Nephron progenitor cell (in vitro differentiated cells): ENCODE results near the gene ATXN3.

Experiments
- DNase-seq: peaks from one replicate; pipeline ENCODE4 v3.0.0; 2021
- H3K27ac Mint-ChIP-seq: 2 replicates; pipeline ENCODE4 v1.8.0; 2021; ENCODE audit warnings: mild to moderate bottlenecking, moderate library complexity, mixed read lengths
- H3K27me3 Mint-ChIP-seq: 2 replicates; pipeline ENCODE4 v1.8.0; 2021; ENCODE audit warnings: mild to moderate bottlenecking, low read depth, mixed read lengths; ENCODE audit not compliant: poor library complexity
- H3K36me3 Mint-ChIP-seq: 2 replicates; pipeline ENCODE4 v1.8.0; 2021; ENCODE audit warnings: low read depth, mixed read lengths
- H3K4me1 Mint-ChIP-seq: 2 replicates; pipeline ENCODE4 v1.8.0; 2021; ENCODE audit warnings: mixed read lengths
- H3K4me3 Mint-ChIP-seq: 2 replicates; pipeline ENCODE4 v1.8.0; 2021; ENCODE audit warnings: mild to moderate bottlenecking, moderate library complexity, mixed read lengths
- H3K9me3 Mint-ChIP-seq: 2 replicates; pipeline ENCODE4 v1.8.0; 2021; ENCODE audit warnings: mild to moderate bottlenecking, moderate library complexity, mixed read lengths
- CTCF ChIP-seq: fragments of 200-600 bp; sonication (generic); IDR thresholded peaks from 2 replicates; pipeline ENCODE4 v1.5.0; 2021; ENCODE audit warnings: antibody characterized with exemption

The ATXN3 gene

GRCh38 chr14:92033433-92033832 lies 72.9 kb downstream of the ATXN3 start:
- Mint-ChIP-seq H3K4me1 (peaks cover 18% of the 10 kb centered on the region), H3K9me3 (peaks cover 13% of the 10 kb centered on the region), H3K4me3 (no peak overlapping the region), H3K27ac (no peak overlapping the region), H3K27me3 (no peaks in the 10 kb centered on the region), H3K36me3 (peaks cover 69% of the 10 kb centered on the region)
- no peak for TF ChIP-seq CTCF
- no peak for DNase-seq

- Mint-ChIP-seq H3K27me3 (no peaks in the 10 kb centered on the region), H3K36me3 (peaks cover 44% of the 10 kb centered on the region), H3K4me3 (no peak overlapping the region), H3K9me3 (no peaks in the 10 kb centered on the region), H3K4me1 (no peaks in the 10 kb centered on the region), H3K27ac (peak overlapping the region; percentile 86)
- TF ChIP-seq CTCF, result no peak
- no peak for DNase-seq
Observed at GRCh38 chr14:92026548-92027190, 79.7 kb downstream of the ATXN3 start.

- no peaks in the 10 kb centered on the region for H3K9me3 Mint-ChIP-seq
- no peak overlapping the region for H3K4me3 Mint-ChIP-seq
- H3K27ac Mint-ChIP-seq, result no peak overlapping the region
- no peak for DNase-seq
- H3K4me1 Mint-ChIP-seq, result no peaks in the 10 kb centered on the region
- H3K27me3 Mint-ChIP-seq, result no peaks in the 10 kb centered on the region
- no peak for TF ChIP-seq CTCF
- H3K36me3 Mint-ChIP-seq, result peaks cover 27% of the 10 kb centered on the region
Observed at GRCh38 chr14:92022036-92022435, 84.3 kb downstream of the ATXN3 start.

- H3K4me3 Mint-ChIP-seq, result no peak overlapping the region
- peaks cover 28% of the 10 kb centered on the region for H3K36me3 Mint-ChIP-seq
- no peak for TF ChIP-seq CTCF
- no peak overlapping the region for H3K27ac Mint-ChIP-seq
- no peaks in the 10 kb centered on the region for H3K4me1 Mint-ChIP-seq
- no peak for DNase-seq
- H3K27me3 Mint-ChIP-seq, result no peaks in the 10 kb centered on the region
- no peaks in the 10 kb centered on the region for H3K9me3 Mint-ChIP-seq
Observed at GRCh38 chr14:92021523-92021922, 84.9 kb downstream of the ATXN3 start.

GRCh38 chr14:92014040-92014439 lies 92.3 kb downstream of the ATXN3 start:
- no peak overlapping the region for H3K27ac Mint-ChIP-seq
- no peak for TF ChIP-seq CTCF
- no peak for DNase-seq
- H3K36me3 Mint-ChIP-seq, result peaks cover 59% of the 10 kb centered on the region
- H3K27me3 Mint-ChIP-seq, result no peaks in the 10 kb centered on the region
- no peak overlapping the region for H3K4me3 Mint-ChIP-seq
- H3K9me3 Mint-ChIP-seq, result no peaks in the 10 kb centered on the region
- no peaks in the 10 kb centered on the region for H3K4me1 Mint-ChIP-seq

- DNase-seq, result no peak
- Mint-ChIP-seq H3K27ac (no peak overlapping the region), H3K4me1 (no peaks in the 10 kb centered on the region), H3K36me3 (peaks cover 65% of the 10 kb centered on the region), H3K27me3 (no peaks in the 10 kb centered on the region), H3K9me3 (no peaks in the 10 kb centered on the region), H3K4me3 (no peak overlapping the region)
- no peak for TF ChIP-seq CTCF
Observed at GRCh38 chr14:92012121-92012748, 94.1 kb downstream of the ATXN3 start.
